Ishikawa (cell line): ENCODE results near the gene TLK1.

ENCODE experiments used
- MAX ChIP-seq: IDR thresholded peaks from 2 replicates; pipeline ENCODE4 v1.6.1; 2012
- RAD21 ChIP-seq: IDR thresholded peaks from 2 replicates; pipeline ENCODE4 v1.6.1; 2012; ENCODE audit warnings: low read depth
- USF1 ChIP-seq: IDR thresholded peaks from 2 replicates; pipeline ENCODE4 v1.6.1; 2012

GRCh38 chr2:171205551-171205950, 44.9 kb upstream of the TLK1 start:
- TF ChIP-seq MAX (no peak), RAD21 (no peak), USF1 (no peak)
